Sigmoid colon (tissue), 7 donors: ENCODE results near the gene GLRA1. TPM values are rescaled to one million over a fixed set of nuclear protein-coding genes. Genes with fewer than 3 reads are reported as not detected.
A peak's percentile ranks its signal among the peaks of the same experiment; 100 is the strongest.

Source experiments
- DNase-seq: peaks from one replicate; pipeline ENCODE4 v3.0.0-alpha.2; 2019
- H3K27ac ChIP-seq, 4 donors: fragments of 200-600 bp; sonication (generic); one replicate each; pipeline ENCODE4 v1.5.1; 2016 to 2019; ENCODE audit warnings: mild to moderate bottlenecking in 1 of 4
- H3K27me3 ChIP-seq, 3 donors: fragments of 200-600 bp; sonication (generic); one replicate each; pipeline ENCODE4 v1.5.1; 2019; ENCODE audit warnings: mild to moderate bottlenecking in 1 of 3
- H3K36me3 ChIP-seq, 4 donors: fragments of 200-600 bp; sonication (generic); one replicate each; pipeline ENCODE4 v1.5.1; 2016 to 2019
- H3K4me1 ChIP-seq, 4 donors: fragments of 200-600 bp; sonication (generic); one replicate each; pipeline ENCODE4 v1.5.1; 2017 to 2019
- H3K4me3 ChIP-seq, 4 donors: fragments of 200-600 bp; sonication (generic); one replicate each; pipeline ENCODE4 v1.5.1; 2017 to 2019; ENCODE audit warnings: mild to moderate bottlenecking in 2 of 4, moderate library complexity in 1 of 4
- H3K9me3 ChIP-seq, 4 donors: fragments of 200-600 bp in 3 of 4; sonication (generic) in 3 of 4; one replicate each; pipeline versions ENCODE4 v1.5.1 to v1.6.1; 2013 to 2019
- EP300 ChIP-seq, 4 donors: sonication (generic); formaldehyde crosslinking; IDR thresholded peaks; one replicate each; pipeline ENCODE4 v1.6.1; 2017; ENCODE audit warnings: antibody characterized with exemption in 4 of 4
- POLR2A ChIP-seq, 2 donors: fragments of 450-650 bp; IDR thresholded peaks; one replicate each; pipeline ENCODE4 v1.6.1; 2016; ENCODE audit warnings: antibody characterized with exemption in 2 of 2, mild to moderate bottlenecking in 2 of 2, moderate library complexity in 2 of 2
- POLR2AphosphoS5 ChIP-seq, 4 donors: sonication (generic); formaldehyde crosslinking; IDR thresholded peaks; one replicate each; pipeline ENCODE4 v1.6.1; 2017; ENCODE audit warnings: antibody characterized with exemption in 4 of 4
- WGBS, 2 donors: extraction: QIAGEN DNeasy Blood & Tissue Kit; methylation state at CpG; one replicate each; pipeline ENCODE4 v1.1.7; 2013; 5-methylcytosine and 5-hydroxymethylcytosine counted together
- intact Hi-C: fragments of 100-400 bp; cut with DNase I; formaldehyde crosslinking; loops from one replicate; pipeline ENCODE4 v1.15.1; 2023
- polyA plus RNA-seq, 3 donors: library from polyadenylated mRNA; stranded (reverse); fragments of 200-250 nt; gene quantifications; one replicate each; pipeline ENCODE4 v1.2.3, GENCODE V29; 2013
- small RNA-seq, 3 donors: library from RNA; depleted of rRNA; stranded (forward); fragments of <200 nt; gene quantifications; one replicate each; pipeline ENCODE3, GENCODE V24; 2016
- total RNA-seq, 4 donors: library from RNA; depleted of rRNA; stranded (reverse); fragments of >200 nt; gene quantifications; one replicate each; pipeline ENCODE4 v1.1.0, GENCODE V29; 2016
- TF ChIP-seq, protein P1 (sequence below), 4 experiments: fragments of 450-650 bp in 3 of 4; fragments of 200-600 bp in 1 of 4; IDR thresholded peaks; one replicate each; pipeline ENCODE4 v1.5.1; 2016 to 2019; ENCODE audit warnings: antibody characterized with exemption in 4 of 4, mild to moderate bottlenecking in 3 of 4, moderate library complexity in 2 of 4
- donor health status: healthy with polysubstance abuse.
- donor health status: Bipolar disorder and iron deficiency.
- donor health status: healthy.

The GLRA1 gene
- total and polyA plus RNA-seq, 7 donors, result not detected

DNA sequence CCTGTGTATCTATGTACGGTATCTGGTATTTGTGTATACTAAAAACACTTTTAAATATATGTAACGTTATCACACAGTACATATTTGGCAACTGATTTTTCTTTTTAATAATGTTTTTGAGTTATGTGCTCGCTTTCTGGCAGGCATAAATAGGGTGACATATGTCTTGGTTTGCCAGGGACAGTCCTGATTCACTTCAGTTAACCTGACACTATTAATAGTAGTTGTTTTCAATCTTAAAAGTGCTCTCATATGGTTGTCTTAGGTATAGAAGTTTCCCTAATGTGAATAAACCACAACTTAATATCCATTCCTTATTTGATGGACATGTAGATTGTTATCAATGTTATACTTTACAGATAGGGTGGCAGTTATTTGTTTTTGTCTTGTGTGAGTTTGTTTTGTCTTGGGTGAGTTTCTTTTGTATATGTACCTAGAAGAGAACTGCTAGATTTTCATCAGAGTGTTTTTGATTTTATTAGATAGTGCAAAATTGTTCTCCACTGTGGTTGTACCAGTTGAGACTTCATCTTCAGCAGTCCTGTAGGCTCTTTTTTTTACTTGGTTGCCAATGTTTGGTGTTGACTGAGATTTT, 145.0 kb downstream of the GLRA1 start:
- Histone ChIP-seq H3K9me3 (no peaks in the 10 kb centered on the region), H3K27me3 (no peaks in the 10 kb centered on the region), H3K4me1 (peaks cover 0 to 88% (median 62%) of the 10 kb centered on the region in 4 donors), H3K36me3 (peaks cover 0 to 4% (median 0%) of the 10 kb centered on the region in 4 donors), H3K27ac (no peak overlapping the region), H3K4me3 (no peak overlapping the region)
- 71 to 76% methylated on average over 3 of the region's 3 CpGs for WGBS, 2 donors
- intact Hi-C loops, result no loop called here
- TF ChIP-seq, protein P1, sequence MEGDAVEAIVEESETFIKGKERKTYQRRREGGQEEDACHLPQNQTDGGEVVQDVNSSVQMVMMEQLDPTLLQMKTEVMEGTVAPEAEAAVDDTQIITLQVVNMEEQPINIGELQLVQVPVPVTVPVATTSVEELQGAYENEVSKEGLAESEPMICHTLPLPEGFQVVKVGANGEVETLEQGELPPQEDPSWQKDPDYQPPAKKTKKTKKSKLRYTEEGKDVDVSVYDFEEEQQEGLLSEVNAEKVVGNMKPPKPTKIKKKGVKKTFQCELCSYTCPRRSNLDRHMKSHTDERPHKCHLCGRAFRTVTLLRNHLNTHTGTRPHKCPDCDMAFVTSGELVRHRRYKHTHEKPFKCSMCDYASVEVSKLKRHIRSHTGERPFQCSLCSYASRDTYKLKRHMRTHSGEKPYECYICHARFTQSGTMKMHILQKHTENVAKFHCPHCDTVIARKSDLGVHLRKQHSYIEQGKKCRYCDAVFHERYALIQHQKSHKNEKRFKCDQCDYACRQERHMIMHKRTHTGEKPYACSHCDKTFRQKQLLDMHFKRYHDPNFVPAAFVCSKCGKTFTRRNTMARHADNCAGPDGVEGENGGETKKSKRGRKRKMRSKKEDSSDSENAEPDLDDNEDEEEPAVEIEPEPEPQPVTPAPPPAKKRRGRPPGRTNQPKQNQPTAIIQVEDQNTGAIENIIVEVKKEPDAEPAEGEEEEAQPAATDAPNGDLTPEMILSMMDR (IDR thresholded peaks at IDR 0.05), result no peak
- TF ChIP-seq POLR2AphosphoS5 (IDR thresholded peaks at IDR 0.05) (no peak), POLR2A (IDR thresholded peaks at IDR 0.05) (no peak), EP300 (IDR thresholded peaks at IDR 0.05) (no peak)
- no peak for DNase-seq

DNA sequence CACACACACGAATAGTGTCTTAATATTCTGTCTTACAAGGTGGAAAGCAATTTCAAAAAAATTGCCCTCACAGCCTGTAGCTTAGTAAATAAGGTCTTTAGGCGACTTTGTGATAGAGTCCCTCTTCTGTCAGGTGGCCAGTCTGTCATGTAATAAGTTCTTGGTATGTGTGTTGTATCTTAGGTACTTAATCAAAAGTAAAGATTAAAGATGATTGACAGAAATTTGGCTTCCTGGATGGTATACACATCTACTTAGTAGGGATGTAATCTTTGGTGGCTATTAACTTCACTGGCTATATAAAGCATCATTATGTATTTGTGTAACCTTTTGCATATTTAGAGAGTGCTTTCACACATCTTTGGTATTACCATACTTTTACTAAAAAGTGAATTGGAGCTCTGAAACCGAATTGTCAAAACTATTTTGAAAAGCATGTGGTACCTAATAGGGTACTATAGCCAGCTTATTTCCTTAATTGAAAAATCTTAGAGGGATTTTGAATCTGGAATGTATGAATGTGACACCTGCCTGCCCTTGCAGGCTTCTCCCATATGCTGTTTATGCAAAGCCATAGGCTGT, 149.5 kb downstream of the GLRA1 start:
- Histone ChIP-seq H3K4me3 (peak overlapping the region in 1 of 4 donors; percentile 84), H3K36me3 (peaks cover 0 to 4% (median 0%) of the 10 kb centered on the region in 4 donors), H3K4me1 (peaks cover 0 to 67% (median 64%) of the 10 kb centered on the region in 4 donors), H3K27ac (peak overlapping the region in 3 of 4 donors; percentile 92 to 98 (median 95)), H3K9me3 (no peaks in the 10 kb centered on the region), H3K27me3 (no peaks in the 10 kb centered on the region)
- intact Hi-C loops, result no loop called here
- no peak for DNase-seq
- no peak for TF ChIP-seq EP300 (IDR thresholded peaks at IDR 0.05)
- TF ChIP-seq POLR2AphosphoS5 (IDR thresholded peaks at IDR 0.05), result no peak
- TF ChIP-seq POLR2A (IDR thresholded peaks at IDR 0.05), result no peak
- TF ChIP-seq, protein P1 (IDR thresholded peaks at IDR 0.05), result no peak
- whole genome bisulfite sequencing, 2 donors, result 19 to 41% methylated on average over 3 of the region's 3 CpGs

DNA sequence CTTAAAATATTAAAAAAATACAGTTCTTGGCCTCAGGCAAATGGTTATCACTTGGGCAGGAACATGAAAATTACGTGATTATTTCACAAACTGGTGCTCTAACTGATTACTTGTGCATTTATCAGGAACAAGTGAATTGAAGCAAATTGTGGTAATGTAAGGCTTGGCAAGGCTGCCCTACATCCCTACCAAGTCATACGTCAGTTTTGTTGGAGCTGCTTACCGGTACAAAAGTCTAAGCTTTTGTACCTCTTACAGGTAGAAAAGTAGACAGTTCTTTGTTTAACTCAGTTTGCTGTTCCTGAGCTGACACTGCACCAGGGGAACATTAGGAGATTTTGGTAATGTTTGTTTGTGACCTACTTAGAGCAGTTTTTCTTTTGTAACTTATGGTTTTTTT, 150.7 kb downstream of the GLRA1 start:
- TF ChIP-seq EP300 (IDR thresholded peaks at IDR 0.05) (no peak), POLR2AphosphoS5 (IDR thresholded peaks at IDR 0.05) (no peak), POLR2A (IDR thresholded peaks at IDR 0.05) (no peak)
- TF ChIP-seq, protein P1 (IDR thresholded peaks at IDR 0.05), result no peak
- Histone ChIP-seq H3K27ac (peak overlapping the region; percentile 92 to 98 (median 94)), H3K4me1 (peaks cover 0 to 65% (median 59%) of the 10 kb centered on the region in 4 donors), H3K27me3 (no peaks in the 10 kb centered on the region), H3K4me3 (peak overlapping the region in 3 of 4 donors; percentile 84 to 91 (median 90)), H3K36me3 (peaks cover 0 to 4% (median 0%) of the 10 kb centered on the region in 4 donors), H3K9me3 (no peaks in the 10 kb centered on the region)
- DNase-seq, result no peak
- WGBS, 2 donors, result 3 to 8% methylated on average over 3 of the region's 3 CpGs
- intact Hi-C loops, result no loop called here

DNA sequence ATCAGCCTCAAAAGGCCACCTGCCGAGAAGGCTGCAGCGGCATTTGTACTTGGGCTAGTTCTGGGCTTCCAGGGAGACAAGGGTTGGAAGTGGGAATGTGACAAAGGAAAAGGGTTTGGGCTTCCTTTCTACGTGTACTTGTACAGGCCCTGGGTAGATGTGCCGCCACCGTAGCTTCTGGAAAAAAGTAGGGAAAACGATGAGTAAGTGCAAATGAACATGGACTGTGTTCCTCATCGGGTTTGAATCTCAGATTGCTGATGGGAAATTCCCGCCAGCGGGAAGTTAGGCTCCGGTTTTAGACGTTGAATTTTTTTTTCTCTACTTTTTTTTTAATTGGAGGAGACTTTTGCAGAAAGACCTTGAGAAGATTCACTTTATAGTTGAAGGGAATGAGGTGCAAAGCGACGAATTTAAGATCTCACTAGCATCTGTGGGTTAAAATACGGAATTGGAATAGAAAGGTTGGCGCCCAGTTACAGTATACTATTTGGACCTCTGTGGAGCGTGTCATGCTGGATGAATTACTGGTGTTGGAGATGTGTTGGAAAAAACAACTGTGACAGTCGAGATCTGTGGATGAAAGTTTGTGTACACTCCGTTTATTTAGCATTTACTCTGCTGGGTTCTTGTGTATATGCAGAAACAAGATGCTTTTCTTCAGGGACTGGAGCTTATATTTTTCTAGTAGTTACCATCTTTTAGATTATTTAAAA, 151.6 kb downstream of the GLRA1 start:
- TF ChIP-seq POLR2A (IDR thresholded peaks at IDR 0.05) (no peak), EP300 (IDR thresholded peaks at IDR 0.05) (no peak), POLR2AphosphoS5 (IDR thresholded peaks at IDR 0.05) (no peak)
- TF ChIP-seq, protein P1 (IDR thresholded peaks at IDR 0.05), result no peak
- peak overlapping the region; percentile 92 to 98 (median 94) for H3K27ac ChIP-seq
- H3K36me3 ChIP-seq, result peaks cover 0 to 4% (median 0%) of the 10 kb centered on the region in 4 donors
- intact Hi-C loops, result no loop called here
- peak overlapping the region; percentile 84 to 91 (median 88) for H3K4me3 ChIP-seq
- no peak for DNase-seq
- no peaks in the 10 kb centered on the region for H3K27me3 ChIP-seq
- WGBS, 2 donors, result 0 to 1% methylated on average over 18 of the region's 18 CpGs
- H3K9me3 ChIP-seq, result no peaks in the 10 kb centered on the region
- peaks cover 0 to 57% (median 55%) of the 10 kb centered on the region in 4 donors for H3K4me1 ChIP-seq

Small RNA genes within 50 kb of the gene (small RNA-seq; reads per million reads assigned to genes)
- 0 reads per million in 3 donors for gene RNA5SP198

Other genes with a start within 250 kb of the GLRA1 start
- gene SPARC, start 237.9 kb downstream of the GLRA1 start, total RNA-seq, result 100 to 1,000 TPM; 168 to 821 (median 339) TPM
- 100 to 1,000 TPM in 1 of 3 donors, 10 to 100 TPM in 2; 47.6 to 272 (median 70.9) TPM for gene SPARC, start 237.9 kb downstream of the GLRA1 start, polyA plus RNA-seq
- 100 to 1,000 TPM in 1 of 4 donors, 10 to 100 TPM in 3; 62.0 to 130 (median 80.4) TPM for gene ATOX1, start 166.2 kb downstream of the GLRA1 start, total RNA-seq
- 100 to 1,000 TPM; 157 to 205 (median 162) TPM for gene ATOX1, start 166.2 kb downstream of the GLRA1 start, polyA plus RNA-seq
- gene G3BP1, start 152.9 kb downstream of the GLRA1 start, total RNA-seq, result 100 to 1,000 TPM in 1 of 4 donors, 10 to 100 TPM in 3; 68.5 to 158 (median 72.2) TPM
- 10 to 100 TPM; 16.8 to 41.4 (median 25.9) TPM for gene G3BP1, start 152.9 kb downstream of the GLRA1 start, polyA plus RNA-seq